OCI-LY3 (cell line): ENCODE results near the gene TSPAN3.

ENCODE experiments used
- EZH2phosphoT487 ChIP-seq: fragments of 200-600 bp; shearing (Covaris generic); IDR thresholded peaks from 2 replicates; pipeline ENCODE4 v1.6.1; 2018; ENCODE audit warnings: antibody characterized with exemption, mixed run types, low read depth
- TF ChIP-seq, protein P1 (sequence below): fragments of 200-600, 300-600 bp; sonication (generic); IDR thresholded peaks from 2 replicates; pipeline ENCODE4 v1.5.1; 2014; ENCODE audit warnings: antibody characterized with exemption, low read length, low read depth

DNA sequence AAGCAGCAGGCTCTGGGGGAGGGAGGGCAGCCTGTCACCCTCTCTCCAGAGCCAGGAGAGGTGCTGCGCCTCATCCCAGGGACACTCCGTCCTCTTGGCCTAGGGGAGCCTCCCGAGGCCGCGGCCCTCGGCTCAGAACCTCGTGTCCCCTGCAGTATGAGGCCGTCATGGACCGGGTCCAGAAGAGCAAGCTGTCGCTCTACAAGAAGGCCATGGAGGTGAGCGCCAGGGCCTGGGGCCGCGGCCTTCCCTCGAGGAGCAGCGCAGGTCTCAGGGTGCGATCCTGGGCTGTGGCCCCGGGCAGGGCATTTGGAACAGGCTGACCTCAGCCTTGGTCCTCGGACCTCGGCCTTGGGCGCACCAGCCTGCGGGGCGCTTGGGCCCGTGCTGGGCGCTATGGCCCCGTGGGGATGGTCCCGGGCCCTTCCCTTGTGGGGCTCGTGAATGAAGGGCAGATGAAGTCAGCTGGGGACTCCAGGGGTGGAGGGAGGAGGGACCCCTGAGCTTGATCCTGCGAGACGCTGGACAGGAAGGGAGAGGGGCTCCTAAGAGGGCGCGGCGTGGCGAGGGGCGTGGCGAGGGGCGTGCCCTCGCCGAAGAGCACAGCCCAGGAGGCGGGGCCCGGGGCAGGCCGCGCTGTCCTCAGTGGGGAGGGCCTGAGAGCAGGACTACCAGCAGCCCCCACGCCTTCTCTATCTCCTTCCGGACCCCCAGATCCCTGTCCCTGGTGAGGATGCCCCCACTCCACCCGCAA lies 43.0 kb downstream of the TSPAN3 start:
- TF ChIP-seq, protein P1, sequence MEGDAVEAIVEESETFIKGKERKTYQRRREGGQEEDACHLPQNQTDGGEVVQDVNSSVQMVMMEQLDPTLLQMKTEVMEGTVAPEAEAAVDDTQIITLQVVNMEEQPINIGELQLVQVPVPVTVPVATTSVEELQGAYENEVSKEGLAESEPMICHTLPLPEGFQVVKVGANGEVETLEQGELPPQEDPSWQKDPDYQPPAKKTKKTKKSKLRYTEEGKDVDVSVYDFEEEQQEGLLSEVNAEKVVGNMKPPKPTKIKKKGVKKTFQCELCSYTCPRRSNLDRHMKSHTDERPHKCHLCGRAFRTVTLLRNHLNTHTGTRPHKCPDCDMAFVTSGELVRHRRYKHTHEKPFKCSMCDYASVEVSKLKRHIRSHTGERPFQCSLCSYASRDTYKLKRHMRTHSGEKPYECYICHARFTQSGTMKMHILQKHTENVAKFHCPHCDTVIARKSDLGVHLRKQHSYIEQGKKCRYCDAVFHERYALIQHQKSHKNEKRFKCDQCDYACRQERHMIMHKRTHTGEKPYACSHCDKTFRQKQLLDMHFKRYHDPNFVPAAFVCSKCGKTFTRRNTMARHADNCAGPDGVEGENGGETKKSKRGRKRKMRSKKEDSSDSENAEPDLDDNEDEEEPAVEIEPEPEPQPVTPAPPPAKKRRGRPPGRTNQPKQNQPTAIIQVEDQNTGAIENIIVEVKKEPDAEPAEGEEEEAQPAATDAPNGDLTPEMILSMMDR: no peak
- TF ChIP-seq EZH2phosphoT487: no peak
